HL-60 (cell line): ENCODE results near the gene ENDOU.

Experiments used
- POLR2AphosphoS5 ChIP-seq: IDR thresholded peaks from 2 replicates; pipeline ENCODE4 v1.6.1; 2012; ENCODE audit warnings: low read depth
- TF ChIP-seq, protein P1 (sequence below): IDR thresholded peaks from one replicate; pipeline ENCODE4 v1.5.1; 2011; ENCODE audit warnings: low read length, control low read depth, inconsistent platforms; ENCODE audit not compliant: insufficient read depth

GRCh38 chr12:47773858-47774580 lies 48.7 kb upstream of the ENDOU start:
- TF ChIP-seq POLR2AphosphoS5 = no peak
- TF ChIP-seq, protein P1, sequence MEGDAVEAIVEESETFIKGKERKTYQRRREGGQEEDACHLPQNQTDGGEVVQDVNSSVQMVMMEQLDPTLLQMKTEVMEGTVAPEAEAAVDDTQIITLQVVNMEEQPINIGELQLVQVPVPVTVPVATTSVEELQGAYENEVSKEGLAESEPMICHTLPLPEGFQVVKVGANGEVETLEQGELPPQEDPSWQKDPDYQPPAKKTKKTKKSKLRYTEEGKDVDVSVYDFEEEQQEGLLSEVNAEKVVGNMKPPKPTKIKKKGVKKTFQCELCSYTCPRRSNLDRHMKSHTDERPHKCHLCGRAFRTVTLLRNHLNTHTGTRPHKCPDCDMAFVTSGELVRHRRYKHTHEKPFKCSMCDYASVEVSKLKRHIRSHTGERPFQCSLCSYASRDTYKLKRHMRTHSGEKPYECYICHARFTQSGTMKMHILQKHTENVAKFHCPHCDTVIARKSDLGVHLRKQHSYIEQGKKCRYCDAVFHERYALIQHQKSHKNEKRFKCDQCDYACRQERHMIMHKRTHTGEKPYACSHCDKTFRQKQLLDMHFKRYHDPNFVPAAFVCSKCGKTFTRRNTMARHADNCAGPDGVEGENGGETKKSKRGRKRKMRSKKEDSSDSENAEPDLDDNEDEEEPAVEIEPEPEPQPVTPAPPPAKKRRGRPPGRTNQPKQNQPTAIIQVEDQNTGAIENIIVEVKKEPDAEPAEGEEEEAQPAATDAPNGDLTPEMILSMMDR = no peak
